ENCODE results near the gene JAZF1. TPM values are rescaled to one million over a fixed set of nuclear protein-coding genes. Genes with fewer than 3 reads are reported as not detected.

JAZF1 gene
- total RNA-seq = 42.5 TPM
- long read RNA-seq, transcript JAZF1-201 (5 exons, 3,125 nt) = major isoform, 36 of 62 reads
- long read RNA-seq, partial matches to known transcripts = 3 of 62 reads
- long read RNA-seq, other reads (novel, unspliced or antisense) = 23 of 62 reads

GRCh38 chr7:28180364-28181147 lies at the start of gene JAZF1:
Gene JAZF1, minus strand, starts transcription at chr7:28180795.
- peak; percentile 88 for DNase-seq (ENCODE audit: low spot score)
- intact Hi-C loops (cut with DNase I) = loop anchor here (5.0 to 10.0 kb wide), 2 partner anchors 73 to 94 kb away; no protein-coding TSS in a partner anchor

- intact Hi-C loops (cut with DNase I) = no loop called here
- DNase-seq (ENCODE audit: low spot score) = no peak
These were observed 49.7 kb upstream of the JAZF1 start for GRCh38 chr7:28230261-28230660.

DNA sequence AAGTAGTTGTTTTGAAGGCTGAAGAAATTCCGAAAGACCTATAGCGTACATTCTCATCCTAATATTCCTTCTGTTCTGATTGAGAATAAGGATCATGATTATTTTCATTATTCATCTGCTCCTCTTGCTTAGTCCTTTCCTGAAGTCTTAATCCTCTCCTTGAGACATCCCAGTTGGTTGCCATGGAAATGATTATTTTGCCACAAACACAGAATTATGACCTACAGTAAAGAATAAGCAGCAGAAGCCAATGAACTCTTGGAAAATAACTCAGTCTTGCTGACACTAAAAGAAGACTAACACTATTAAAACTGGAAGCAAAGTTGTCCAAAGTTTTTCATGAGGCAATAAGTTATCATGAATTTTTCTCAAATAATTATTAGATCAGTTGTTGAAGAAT lies 47.8 kb upstream of the JAZF1 start:
- DNase-seq (ENCODE audit: low spot score) = no peak
- intact Hi-C loops (cut with DNase I) = no loop called here

GRCh38 chr7:28226003-28226402 lies 45.4 kb upstream of the JAZF1 start:
- DNase-seq (ENCODE audit: low spot score) = no peak
- intact Hi-C loops (cut with DNase I) = no loop called here

DNA sequence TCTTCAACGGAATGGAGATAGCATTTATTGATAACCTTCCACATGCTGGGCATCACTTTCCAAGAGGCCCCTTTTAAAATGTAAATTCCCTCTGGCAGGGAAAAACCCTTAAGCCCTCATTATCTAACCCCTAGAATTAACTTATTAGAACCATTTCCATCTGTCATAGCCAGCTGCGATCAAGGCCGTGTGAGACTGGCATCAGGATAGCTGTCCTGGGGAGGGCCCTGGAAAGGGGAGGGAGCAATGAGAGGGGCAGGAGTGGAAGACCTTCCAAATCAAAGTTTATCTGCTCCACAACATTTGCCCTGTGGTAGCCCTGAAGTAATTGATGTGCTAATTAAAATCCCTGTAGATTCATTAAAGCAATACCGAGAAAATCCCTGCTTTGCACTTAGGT lies 45.0 kb upstream of the JAZF1 start:
- DNase-seq (ENCODE audit: low spot score) = no peak
- intact Hi-C loops (cut with DNase I) = no loop called here

DNA sequence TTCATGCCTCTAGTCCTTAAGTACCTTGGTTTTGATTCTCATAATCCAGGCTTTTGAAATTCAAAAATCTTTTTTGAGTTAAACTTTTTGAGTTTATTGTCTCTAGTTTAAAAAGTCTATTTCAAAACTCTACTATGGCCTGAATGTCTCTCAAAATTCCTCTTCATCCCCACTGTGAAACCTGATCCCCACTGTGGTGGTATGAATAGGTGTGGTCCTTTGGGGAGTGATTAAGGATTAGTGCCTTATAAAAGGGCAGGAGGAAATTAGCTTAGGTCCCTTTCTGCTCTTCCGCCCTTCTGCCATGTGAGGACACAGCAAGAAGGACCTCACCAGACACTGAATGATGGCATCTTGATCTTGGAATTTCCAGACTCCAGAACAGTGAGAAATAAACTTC lies 44.1 kb upstream of the JAZF1 start:
- no peak for DNase-seq (ENCODE audit: low spot score)
- intact Hi-C loops (cut with DNase I) = no loop called here

DNA sequence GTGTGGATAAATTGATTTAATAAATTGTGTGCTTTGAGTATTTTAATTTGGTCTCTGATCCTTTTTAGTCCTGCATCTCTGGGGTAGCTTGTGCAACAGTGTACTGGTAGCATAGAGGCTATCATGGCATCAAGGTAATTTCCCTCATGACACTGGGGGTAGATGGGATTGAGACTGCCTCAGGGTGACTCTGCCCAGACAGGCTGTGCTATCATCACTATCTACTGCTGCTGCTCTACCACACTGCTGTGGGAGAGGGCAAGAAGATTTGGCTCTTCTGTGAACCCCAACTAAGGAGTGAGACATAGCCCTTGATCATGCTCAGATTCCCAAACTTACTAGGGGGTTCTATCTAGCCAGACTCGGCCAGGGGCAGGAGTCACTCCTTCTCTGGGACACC lies 43.6 kb upstream of the JAZF1 start:
- no peak for DNase-seq (ENCODE audit: low spot score)
- intact Hi-C loops (cut with DNase I) = no loop called here

- no peak for DNase-seq (ENCODE audit: low spot score)
- intact Hi-C loops (cut with DNase I) = no loop called here
These were observed 42.0 kb upstream of the JAZF1 start for GRCh38 chr7:28222636-28223035.

- intact Hi-C loops (cut with DNase I) = no loop called here
- no peak for DNase-seq (ENCODE audit: low spot score)
These were observed 39.2 kb upstream of the JAZF1 start for GRCh38 chr7:28219793-28220192.

GRCh38 chr7:28217143-28217542 lies 36.5 kb upstream of the JAZF1 start:
- DNase-seq (ENCODE audit: low spot score) = no peak
- intact Hi-C loops (cut with DNase I) = no loop called here

DNA sequence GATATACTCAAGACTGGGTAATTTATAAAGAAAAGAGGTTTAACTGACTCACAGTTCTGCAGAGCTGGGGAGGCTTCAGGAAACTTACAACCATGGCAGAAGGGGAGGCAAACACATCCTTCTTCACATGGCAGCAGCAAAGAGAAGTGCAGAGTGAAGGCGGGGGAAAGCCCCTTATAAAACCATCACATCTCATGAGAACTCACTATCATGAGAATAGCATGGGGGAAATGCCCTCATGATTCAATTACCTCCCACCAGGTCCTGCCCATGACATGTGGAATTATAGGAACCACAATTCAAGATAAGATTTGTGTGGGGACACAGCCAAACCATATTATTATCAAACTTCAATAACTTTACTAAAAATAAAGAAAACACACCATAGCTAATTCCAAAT lies 30.4 kb upstream of the JAZF1 start:
- intact Hi-C loops (cut with DNase I) = no loop called here
- no peak for DNase-seq (ENCODE audit: low spot score)

DNA sequence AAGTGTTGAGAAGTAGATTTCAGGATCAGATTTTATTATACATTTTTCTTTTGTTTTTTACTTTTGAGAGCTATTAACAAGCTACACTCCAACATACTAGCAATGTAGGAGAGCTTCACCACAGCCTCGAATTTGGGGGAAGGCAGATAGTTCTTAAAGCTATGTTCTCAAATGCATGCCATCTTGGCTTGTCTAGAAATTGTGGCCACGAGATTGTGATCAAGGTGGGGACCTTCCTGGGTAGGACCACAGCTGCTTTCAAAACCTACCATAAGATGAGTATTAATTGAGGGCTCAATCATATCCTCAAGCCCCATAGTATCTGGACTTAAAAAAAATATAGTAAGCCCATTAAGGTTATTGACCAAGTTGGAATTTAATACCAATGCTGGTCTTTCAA lies 27.9 kb upstream of the JAZF1 start:
- intact Hi-C loops (cut with DNase I) = no loop called here
- DNase-seq (ENCODE audit: low spot score) = no peak

- no peak for DNase-seq (ENCODE audit: low spot score)
- intact Hi-C loops (cut with DNase I) = no loop called here
These were observed 27.0 kb upstream of the JAZF1 start for GRCh38 chr7:28207486-28208158.

DNA sequence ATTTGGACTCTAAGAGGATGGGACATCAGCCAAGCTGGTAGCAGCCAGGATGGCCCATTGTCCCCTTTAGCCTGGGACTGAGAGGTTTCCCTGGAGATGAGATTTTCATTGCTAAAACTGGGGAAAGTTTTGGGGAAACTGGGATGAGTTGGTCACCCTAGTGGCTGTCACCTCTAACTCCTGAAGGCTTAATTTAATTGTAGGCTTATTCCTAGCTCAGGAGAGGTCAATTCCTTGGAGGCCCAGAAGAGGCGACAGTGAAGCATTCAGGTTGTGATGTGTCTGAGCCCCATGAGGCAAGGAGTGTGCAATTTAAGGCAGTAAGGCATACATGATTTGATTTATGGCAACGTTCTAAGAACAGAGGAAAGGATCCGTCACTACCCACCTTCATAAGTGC lies 24.9 kb upstream of the JAZF1 start:
- intact Hi-C loops (cut with DNase I) = no loop called here
- DNase-seq (ENCODE audit: low spot score) = no peak

DNA sequence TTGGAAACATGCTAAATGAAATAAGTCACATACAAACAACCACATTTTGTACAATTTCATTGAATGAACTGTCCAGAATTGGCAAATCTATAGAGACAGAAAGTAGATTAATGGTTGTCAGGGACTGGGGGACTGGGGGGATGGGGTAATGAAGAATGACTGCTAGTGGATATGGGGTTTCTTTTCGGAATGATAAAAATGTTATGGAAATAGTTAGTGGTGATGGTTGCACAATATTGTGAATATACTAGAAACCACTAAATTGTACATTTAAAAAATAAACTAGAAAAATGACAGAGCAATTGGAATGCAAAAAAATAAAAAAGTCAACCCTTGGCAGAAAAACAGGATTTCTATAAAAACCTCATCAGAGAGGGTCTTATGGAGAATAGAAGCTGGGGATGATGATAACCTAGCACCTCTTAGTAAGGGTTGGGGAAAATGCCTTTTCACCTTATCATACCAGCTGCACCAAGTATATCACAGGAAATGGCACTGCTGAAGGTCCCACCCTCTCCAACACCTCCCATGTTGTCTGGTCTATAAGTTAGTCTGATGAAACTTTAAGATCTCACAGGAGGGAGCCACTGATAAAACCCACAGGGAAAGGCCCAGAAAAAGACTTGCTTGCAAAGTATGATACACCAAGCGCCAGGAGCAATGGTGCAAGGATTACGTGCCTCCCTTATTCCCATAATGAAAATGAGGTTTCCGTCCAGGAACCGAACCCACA lies 23.1 kb upstream of the JAZF1 start:
- intact Hi-C loops (cut with DNase I) = no loop called here
- DNase-seq (ENCODE audit: low spot score) = no peak

GRCh38 chr7:28202222-28202621 lies 21.6 kb upstream of the JAZF1 start:
- intact Hi-C loops (cut with DNase I) = no loop called here
- DNase-seq (ENCODE audit: low spot score) = no peak

GRCh38 chr7:28201131-28201530 lies 20.5 kb upstream of the JAZF1 start:
- no peak for DNase-seq (ENCODE audit: low spot score)
- intact Hi-C loops (cut with DNase I) = no loop called here

GRCh38 chr7:28200598-28200997 lies 20.0 kb upstream of the JAZF1 start:
- intact Hi-C loops (cut with DNase I) = no loop called here

GRCh38 chr7:28199021-28199510 lies 18.5 kb upstream of the JAZF1 start:
- intact Hi-C loops (cut with DNase I) = no loop called here
- DNase-seq (ENCODE audit: low spot score) = no peak

More at GRCh38 chr7:28200598-28200997, 20.0 kb upstream of the JAZF1 start:
- DNase-seq (ENCODE audit: low spot score) = no peak

DNA sequence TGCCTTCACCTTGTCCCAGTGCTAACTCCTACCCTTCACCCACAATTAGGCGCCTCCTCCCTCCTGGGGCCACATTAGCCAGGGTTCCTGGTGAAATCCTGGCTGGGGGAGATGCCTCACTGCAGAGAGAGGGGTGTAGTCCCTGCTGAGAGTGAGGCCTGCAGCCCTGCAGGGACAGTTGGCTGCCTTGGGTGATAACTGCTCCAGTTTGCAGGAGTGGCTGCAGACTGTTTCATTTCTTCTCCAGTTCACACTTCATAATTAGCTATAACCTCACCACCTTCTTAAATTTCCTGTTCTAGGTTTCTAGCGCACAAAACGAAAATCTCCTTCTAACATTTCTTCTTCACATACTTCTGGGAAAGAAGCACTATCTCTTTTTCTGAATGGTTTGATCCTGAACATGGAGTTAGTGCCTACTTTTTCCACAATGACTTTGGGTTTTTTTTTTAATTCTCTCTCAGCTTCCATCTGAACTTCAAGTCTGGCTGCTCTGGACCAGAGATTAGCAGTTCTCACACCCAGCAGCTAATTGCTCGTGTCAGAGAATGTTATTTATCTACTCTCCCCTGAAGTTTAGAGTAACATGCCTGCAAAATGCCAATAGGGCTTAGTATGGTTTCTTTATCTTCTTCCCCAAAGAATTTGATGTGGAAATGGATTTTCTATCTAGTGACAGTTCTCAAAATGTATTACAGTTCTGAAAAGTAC lies 15.5 kb upstream of the JAZF1 start:
- no peak for DNase-seq (ENCODE audit: low spot score)
- intact Hi-C loops (cut with DNase I) = no loop called here
